ENCODE results near the gene SKIL.

The SKIL gene

DNA sequence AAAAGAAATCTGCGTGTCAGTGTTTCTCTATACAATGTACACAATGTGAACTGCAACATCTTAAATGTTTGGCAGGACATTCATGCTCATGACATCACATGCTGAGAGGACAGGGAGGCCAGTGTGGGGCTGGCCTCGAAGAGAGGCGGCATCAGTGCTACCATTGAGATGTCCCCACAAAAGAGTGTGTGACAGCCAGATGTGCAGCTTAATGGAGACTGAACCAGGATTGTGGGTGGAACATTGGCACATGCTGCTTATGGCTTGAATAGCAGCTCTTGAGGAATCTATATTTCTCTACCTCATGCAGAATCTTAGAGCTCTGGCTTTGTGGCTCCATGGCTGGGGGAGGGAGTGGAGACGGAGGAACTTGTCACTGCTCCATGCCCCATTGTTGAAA lies 79.7 kb downstream of the SKIL start:
- H3K9ac ChIP-seq, result no peak overlapping the region
- TF ChIP-seq CTCF (IDR thresholded peaks at IDR 0.05), result no peak
- H3K27me3 ChIP-seq (ENCODE audit: control insufficient read depth, insufficient read depth, low read length), result no peaks in the 10 kb centered on the region
- no peaks in the 10 kb centered on the region for H3K9me3 ChIP-seq (ENCODE audit: control insufficient read depth, low read length)
- no peak overlapping the region for H2AFZ ChIP-seq
- no peak overlapping the region for H3K4me2 ChIP-seq (ENCODE audit: low read length)
- H3K4me1 ChIP-seq, result no peaks in the 10 kb centered on the region
- H3K27ac ChIP-seq, result no peak overlapping the region
- H3K4me3 ChIP-seq (ENCODE audit: low read depth, low read length), result no peak overlapping the region
- H3K79me2 ChIP-seq, result no peaks in the 10 kb centered on the region
- H3K36me3 ChIP-seq (ENCODE audit: control insufficient read depth, insufficient read depth, low read length), result no peaks in the 10 kb centered on the region

DNA sequence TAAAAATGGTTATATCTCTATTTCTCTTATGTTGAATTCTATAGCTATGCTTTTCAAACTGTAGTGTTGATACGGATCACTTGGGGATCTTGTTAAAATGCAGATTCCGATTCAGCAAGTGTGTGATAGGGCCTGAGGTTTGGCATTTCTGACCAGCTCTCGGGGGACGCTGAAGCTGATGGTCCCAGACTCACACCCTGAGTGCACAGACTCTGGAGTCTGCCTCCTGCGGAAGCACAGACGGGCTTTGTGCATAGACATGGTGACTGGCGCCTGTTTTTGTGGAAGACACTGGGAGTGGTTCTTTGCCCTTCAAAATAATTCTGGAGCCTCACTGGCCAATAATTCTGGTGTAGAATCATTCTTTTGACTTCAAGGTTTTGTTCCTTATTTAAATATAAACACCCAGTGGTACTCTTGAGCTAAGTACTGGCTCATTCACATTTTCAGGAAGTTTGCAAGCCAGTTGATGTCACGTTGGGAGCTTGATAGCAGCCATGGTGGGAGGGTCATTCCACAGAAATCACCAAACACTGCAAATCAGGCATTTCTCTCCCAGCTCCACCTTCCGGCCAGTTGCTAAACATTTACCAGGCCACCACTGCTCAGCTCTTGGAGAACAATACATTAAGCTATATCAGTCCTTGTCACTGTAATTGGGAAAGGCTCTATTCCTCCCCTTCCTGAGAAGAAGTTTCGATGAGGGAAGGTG lies 80.3 kb downstream of the SKIL start:
- Histone ChIP-seq H3K9me3 (ENCODE audit: control insufficient read depth, low read length) (no peaks in the 10 kb centered on the region), H2AFZ (no peak overlapping the region), H3K79me2 (no peaks in the 10 kb centered on the region), H3K27ac (no peak overlapping the region), H3K36me3 (ENCODE audit: control insufficient read depth, insufficient read depth, low read length) (no peaks in the 10 kb centered on the region), H3K4me2 (ENCODE audit: low read length) (no peak overlapping the region), H3K4me1 (no peaks in the 10 kb centered on the region), H3K27me3 (ENCODE audit: control insufficient read depth, insufficient read depth, low read length) (no peaks in the 10 kb centered on the region), H3K9ac (no peak overlapping the region), H3K4me3 (ENCODE audit: low read depth, low read length) (no peak overlapping the region)
- no peak for TF ChIP-seq CTCF (IDR thresholded peaks at IDR 0.05)

GRCh38 chr3:170438836-170439235 lies 81.3 kb downstream of the SKIL start:
- Histone ChIP-seq H2AFZ (no peak overlapping the region), H3K4me3 (ENCODE audit: low read depth, low read length) (no peak overlapping the region), H3K4me1 (no peaks in the 10 kb centered on the region), H3K9me3 (ENCODE audit: control insufficient read depth, low read length) (no peaks in the 10 kb centered on the region), H3K79me2 (no peaks in the 10 kb centered on the region), H3K36me3 (ENCODE audit: control insufficient read depth, insufficient read depth, low read length) (no peaks in the 10 kb centered on the region), H3K4me2 (ENCODE audit: low read length) (no peak overlapping the region), H3K9ac (no peak overlapping the region), H3K27ac (no peak overlapping the region), H3K27me3 (ENCODE audit: control insufficient read depth, insufficient read depth, low read length) (no peaks in the 10 kb centered on the region)
- TF ChIP-seq CTCF (IDR thresholded peaks at IDR 0.05), result no peak

- Histone ChIP-seq H3K4me1 (no peaks in the 10 kb centered on the region), H3K36me3 (ENCODE audit: control insufficient read depth, insufficient read depth, low read length) (no peaks in the 10 kb centered on the region), H3K9ac (no peak overlapping the region), H3K27me3 (ENCODE audit: control insufficient read depth, insufficient read depth, low read length) (no peaks in the 10 kb centered on the region), H3K27ac (no peak overlapping the region), H3K4me2 (ENCODE audit: low read length) (no peak overlapping the region), H2AFZ (no peak overlapping the region), H3K4me3 (ENCODE audit: low read depth, low read length) (no peak overlapping the region), H3K79me2 (no peaks in the 10 kb centered on the region), H3K9me3 (ENCODE audit: control insufficient read depth, low read length) (no peaks in the 10 kb centered on the region)
- no peak for TF ChIP-seq CTCF (IDR thresholded peaks at IDR 0.05)
Observed at GRCh38 chr3:170440344-170440743, 82.8 kb downstream of the SKIL start.

GRCh38 chr3:170441412-170441811 lies 83.9 kb downstream of the SKIL start:
- H3K9me3 ChIP-seq (ENCODE audit: control insufficient read depth, low read length), result no peaks in the 10 kb centered on the region
- H3K4me2 ChIP-seq (ENCODE audit: low read length), result no peak overlapping the region
- no peaks in the 10 kb centered on the region for H3K4me1 ChIP-seq
- H2AFZ ChIP-seq, result no peak overlapping the region
- H3K36me3 ChIP-seq (ENCODE audit: control insufficient read depth, insufficient read depth, low read length), result no peaks in the 10 kb centered on the region
- no peak overlapping the region for H3K9ac ChIP-seq
- no peak overlapping the region for H3K4me3 ChIP-seq (ENCODE audit: low read depth, low read length)
- TF ChIP-seq CTCF (IDR thresholded peaks at IDR 0.05), result no peak
- no peaks in the 10 kb centered on the region for H3K79me2 ChIP-seq
- no peaks in the 10 kb centered on the region for H3K27me3 ChIP-seq (ENCODE audit: control insufficient read depth, insufficient read depth, low read length)
- no peak overlapping the region for H3K27ac ChIP-seq

All from parathyroid adenoma (tissue), 2 donors.